ENCODE results near the gene ARPC1A.
"Not testable (repeated sequence)": the region's sequence is repeated elsewhere in the genome, so short reads cannot be mapped to it uniquely, and the experiment has no call there.

ARPC1A gene

DNA sequence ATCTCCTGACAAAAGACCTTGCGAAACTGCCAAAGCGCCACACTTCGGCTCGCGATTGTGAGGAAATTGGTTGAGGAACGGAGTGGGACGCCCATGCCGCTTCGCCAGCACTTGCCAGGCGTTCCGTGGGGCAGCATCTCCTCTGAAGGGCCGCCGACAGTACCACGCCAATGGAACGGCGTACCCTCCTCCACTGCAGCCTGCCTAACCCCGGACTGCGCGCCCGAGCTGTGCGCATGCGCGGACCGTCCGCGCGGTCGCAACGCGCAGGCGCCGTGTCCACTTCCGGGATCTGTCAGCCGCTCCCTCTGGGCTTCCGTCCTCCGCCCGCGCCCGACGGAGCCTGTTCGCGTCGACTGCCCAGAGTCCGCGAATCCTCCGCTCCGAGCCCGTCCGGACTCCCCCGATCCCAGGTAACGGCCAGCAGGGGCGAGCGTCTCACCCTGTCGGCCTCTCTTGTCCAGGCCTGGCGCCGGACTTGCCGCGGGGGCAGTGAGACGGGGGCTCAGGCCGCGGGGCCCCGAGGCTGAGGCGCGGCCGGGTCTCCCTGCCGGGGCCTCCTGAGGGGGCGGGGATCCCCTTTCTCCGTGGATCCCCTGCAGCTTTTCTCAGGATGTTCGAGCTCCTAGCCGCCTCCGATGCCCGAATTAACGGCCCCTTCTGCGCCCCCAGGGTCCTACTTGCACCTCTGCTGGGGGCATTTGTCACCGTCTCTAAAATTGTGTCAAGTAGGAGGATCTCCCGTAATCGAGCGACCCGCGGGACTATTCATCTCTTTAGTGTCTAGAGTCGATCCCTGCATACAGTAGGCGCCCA is at the start of gene ARPC1A:
Gene ARPC1A (plus strand): TSS at position 307 of the 816 bp plus-strand sequence. CDS start 7,456 bp downstream, outside the sequence.
- DNase-seq, result peak; percentile 91

DNA sequence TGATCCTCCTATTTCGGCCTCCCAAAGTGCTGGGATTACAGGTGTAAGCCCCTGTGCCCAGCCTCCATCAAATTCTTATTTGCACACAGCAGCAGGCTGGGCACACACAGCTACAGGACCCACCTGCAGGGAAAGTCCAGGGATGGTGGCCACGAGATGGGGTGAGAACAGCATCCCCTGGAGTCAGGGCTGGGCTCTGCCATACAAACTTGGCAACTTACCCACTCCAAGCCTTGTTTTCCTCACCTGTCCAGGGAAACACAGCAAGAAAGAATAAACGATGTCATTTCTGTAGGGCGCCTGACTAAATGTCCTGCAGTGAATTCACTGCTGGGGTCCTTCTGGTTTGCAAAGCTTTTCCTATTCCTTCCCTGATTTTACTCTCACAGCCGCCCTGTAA is 47.5 kb upstream of the ARPC1A start:
- DNase-seq, result no peak

DNA sequence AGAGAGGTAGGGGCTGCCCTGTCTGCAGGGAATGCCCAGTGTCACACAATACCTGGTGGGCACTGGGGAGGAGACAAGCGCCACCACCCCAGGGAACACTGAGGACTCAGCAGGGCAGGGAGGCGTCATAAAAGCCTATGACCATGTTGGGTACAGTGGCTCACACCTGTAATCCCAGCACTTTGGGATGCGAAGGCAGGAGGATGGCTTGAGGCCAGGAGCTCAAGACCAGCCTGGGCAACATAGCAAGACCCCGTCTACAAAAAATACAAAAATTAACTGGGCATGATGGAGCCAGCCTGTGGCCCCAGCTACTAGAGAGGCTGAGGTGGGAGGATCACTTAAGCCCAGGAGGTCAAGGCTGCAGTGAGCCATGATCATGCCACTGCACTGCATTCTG is 41.5 kb upstream of the ARPC1A start:
- DNase-seq, result not testable (repeated sequence)

DNA sequence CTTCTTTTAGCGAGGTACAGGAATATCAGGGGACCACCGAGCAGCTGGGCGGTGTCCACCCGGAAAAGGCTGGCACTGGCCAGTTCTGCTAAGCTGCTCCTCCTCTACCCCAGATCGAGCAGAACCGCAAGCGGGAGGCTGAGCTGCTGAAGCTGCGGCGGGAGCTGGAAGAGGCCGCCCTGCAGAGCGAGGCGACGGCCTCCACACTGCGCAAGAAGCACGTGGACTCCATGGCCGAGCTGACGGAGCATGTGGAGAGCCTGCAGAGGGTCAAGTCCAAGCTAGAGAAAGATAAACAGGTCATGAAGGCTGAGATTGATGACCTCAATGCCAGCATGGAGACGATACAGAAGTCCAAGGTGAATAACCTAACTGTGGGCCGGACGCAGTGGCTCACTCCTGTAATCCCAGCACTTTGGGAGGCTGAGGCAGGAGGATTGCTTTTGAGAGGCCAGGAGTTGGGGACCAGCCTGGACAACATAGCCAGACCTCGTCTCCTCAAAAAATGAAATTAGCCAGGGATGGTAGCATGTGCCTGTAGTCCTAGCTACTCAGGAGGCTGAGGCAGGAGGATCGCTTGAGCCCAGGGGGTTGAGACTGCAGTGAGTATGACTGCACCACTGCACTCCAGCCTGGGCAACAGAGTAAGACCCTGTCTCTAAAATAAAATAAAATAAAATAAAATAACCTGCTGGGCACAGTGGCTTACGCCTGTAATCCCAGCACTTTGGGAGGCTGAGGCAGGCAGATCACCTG is 37.7 kb upstream of the ARPC1A start:
- no peak for DNase-seq

DNA sequence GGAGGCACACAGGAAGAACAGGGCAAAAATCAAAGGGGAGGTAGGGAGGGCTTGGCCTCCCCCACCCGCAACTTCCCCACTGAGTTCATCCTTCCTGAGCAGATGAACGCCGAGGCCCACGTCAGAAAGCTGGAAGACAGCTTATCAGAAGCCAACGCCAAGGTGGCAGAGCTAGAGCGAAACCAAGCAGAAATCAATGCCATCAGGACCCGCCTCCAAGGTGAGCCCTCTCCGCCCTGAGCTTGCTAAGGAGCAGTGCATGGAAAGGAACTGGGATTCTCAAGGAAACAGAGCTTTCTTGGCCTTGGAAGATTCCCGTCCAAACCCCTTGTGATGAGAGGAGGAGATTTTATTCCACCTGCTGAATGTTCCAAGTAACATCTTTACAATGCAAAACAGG is 36.5 kb upstream of the ARPC1A start:
- no peak for DNase-seq

DNA sequence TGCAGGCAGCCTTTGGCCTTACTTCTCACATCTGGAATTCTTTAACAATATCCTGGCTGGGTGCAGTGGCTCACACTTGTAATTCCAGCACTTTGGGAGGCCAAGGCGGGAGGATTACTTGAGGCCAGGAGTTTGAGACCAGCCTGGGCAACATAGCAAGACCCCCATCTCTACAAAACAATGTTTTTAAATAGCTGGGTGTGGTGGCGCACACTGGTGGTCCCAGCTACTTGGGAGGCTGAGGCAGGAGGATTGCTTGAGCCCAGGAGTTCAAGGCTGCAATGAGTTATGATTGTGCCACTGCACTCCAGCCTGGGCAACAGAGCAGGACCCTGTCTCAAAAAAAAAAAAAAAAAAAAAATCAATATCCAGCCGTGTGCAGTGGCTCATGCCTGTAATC is 35.5 kb upstream of the ARPC1A start:
- DNase-seq, result not testable (repeated sequence)

DNA sequence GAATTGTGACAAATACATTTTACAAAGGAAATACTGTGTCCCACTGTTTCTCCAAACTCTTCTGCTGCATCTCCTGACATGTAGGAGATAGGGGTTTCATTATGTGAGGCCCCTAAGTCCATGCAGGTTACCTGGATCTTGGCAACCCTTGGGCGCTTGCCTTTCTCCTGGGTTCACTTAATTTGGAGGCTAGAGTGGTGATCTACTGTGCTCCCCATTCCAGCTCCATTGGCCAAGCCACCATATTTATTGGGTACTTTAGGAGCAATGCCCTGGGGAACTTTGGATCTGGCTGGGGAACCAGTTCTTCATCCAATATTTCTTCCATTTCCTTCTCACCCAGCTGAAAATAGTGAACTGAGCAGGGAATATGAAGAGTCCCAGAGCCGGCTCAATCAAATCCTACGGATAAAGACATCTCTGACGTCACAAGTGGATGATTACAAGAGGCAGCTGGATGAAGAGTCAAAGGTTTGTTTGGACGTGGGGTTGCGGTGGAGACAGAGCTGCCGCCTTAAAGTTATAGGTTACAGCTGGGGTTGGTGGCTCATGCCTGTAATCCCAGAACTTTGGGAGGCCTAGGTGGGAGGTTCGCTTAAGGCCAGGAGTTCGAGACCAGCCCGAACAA is 34.6 kb upstream of the ARPC1A start:
- no peak for DNase-seq

DNA sequence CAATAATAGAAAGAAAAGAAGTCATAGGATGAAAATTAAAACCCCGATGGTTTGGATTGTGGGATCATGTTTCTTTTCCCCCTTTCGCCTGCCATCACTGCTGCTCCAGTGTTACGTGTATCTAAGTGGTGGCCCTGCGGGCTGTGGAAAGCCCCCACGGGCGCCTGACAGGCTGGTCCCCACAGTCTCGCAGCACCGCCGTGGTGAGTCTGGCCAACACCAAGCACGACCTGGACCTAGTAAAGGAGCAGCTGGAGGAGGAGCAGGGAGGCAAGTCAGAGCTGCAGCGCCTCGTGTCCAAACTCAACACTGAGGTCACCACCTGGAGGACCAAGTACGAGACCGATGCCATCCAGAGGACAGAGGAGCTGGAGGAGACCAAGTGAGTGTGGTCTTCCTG is 33.6 kb upstream of the ARPC1A start:
- DNase-seq, result no peak

DNA sequence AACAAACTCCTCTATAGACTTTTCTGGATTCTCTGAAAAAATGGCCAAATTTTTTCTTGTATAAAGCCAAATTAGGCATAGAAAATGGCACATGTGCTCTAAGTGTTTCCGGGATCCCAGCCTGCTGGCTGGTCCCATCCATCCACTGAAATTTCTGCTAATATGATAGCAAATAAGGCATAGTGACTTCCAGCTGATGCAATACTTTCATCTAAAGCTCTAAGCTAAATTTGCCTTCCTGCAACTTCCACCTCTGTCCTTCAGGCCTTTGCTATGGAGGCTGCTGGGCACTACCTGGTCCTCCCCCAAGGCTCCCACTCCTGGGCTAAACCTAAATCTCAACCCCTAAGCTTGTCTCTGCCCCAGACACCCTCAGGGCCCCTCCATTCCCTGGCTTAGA is 32.5 kb upstream of the ARPC1A start:
- DNase-seq, result no peak

DNA sequence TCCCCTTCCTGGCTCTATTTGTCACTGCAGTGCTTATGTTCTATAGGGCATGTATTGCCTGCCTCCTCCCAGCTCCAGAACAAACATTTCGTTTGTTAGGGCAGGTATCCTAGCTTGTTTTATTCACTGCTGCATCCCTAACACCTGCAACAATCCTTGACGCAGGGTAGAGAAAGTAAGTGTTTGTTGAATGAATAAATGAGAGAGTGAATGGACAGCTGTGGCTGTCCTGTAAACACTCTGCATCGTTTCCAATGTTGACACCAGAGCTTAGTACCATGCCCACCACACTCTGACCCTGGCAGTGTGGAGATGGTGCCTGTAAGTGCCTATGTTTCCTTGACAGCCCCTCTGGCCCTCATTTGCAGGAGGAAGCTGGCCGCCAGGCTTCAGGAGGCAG is 32.0 kb upstream of the ARPC1A start:
- no peak for DNase-seq

DNA sequence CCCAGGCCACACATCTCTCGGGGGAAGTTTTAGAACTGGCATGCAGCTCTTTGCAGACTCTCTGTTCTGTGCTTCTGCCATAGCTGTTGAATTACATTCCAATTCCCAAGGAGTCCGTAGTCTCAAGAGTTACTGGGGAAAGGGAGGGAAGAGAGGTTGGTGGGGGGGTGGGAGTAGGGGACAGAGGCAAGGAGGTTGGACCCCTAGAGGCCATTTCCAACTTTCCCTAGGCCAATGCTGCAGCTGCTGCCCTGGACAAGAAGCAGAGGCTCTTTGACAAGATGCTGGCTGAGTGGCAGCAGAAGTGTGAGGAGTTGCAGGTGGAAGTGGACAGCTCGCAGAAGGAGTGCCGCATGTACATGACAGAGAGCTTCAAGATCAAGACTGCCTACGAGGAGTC is 29.2 kb upstream of the ARPC1A start:
- DNase-seq, result no peak

DNA sequence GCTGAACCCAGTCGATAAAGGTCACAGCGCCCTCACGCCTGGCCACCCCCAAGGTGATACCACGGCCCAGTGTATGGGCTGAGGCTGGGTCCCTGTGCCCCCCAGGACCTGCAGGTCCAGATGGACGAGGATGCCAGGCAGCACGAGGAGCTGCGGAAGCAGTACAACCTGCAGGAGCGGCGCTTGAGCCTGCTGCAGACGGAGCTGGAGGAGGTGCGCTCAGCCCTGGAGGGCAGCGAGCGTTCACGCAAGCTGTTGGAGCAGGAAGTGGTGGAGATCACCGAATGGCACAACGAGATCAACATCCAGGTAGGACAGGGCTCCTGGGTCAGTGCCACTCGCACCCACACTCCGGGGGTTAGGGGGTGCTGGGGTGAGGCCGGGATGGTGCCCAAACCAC is 24.2 kb upstream of the ARPC1A start:
- DNase-seq, result no peak

DNA sequence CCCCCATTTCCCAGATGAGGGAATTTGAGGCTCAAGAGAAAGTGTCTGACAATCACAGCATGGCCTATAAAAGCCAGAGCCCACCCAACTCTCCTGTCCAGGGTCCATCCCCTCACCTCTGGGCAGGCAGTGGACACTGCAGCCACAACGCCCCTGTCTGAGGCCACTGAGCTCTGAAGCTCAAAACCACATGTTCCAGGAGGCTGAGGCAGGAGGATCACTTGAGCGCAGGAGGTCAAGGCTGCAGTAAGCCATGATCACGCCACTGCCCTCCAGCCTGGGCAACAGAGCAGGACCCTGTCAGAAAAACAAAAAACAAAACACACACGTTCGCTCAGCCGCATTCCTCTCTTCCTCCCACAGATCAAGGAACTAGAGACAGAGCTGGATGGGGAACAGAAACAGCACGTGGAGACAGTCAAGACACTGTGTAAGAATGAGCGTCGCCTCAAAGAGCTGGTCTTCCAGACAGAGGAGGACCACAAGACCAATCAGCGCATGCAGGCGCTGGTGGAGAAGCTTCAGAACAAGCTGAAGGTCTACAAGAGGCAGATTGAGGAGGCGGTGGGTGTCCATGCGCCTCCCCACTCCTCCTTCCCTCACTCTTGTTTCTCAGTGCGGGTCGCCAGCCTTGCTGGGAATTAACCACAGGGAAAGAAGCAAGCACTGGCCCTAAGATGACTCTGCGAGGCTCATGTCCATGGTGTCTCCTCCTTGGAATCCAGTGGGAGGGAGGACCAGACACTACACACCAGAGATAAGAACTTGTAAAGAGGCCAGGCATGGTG is 20.0 kb upstream of the ARPC1A start:
- DNase-seq, result no peak

DNA sequence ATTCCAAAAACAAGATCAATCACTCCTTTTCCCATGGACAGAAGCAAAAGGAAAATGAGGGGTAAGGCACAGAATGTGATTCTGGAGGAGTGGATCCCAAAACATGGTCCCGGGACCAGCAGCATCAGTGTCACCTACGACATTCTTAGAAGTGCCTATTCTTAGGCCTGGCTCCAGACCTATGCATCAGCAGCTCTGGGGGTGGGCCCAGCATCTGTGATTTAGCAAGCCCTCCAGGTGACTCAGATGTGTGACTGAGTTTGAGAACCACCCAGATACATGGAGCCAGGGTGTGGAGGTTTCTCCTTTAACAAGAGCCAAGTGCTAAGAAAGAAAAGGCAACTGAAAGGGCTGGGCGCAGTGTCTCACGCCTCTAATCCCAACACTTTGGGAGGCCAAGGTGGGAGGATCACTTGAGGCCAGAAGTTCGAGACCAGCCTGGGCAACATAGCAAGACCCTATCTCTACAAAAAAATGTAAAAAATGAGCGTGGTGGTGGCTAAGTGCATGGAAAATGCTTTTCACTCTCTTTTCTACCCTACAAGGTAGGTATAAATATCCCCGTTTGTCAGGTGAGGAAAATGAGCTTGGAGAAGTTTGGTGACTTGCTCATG is 17.1 kb upstream of the ARPC1A start:
- DNase-seq, result no peak

DNA sequence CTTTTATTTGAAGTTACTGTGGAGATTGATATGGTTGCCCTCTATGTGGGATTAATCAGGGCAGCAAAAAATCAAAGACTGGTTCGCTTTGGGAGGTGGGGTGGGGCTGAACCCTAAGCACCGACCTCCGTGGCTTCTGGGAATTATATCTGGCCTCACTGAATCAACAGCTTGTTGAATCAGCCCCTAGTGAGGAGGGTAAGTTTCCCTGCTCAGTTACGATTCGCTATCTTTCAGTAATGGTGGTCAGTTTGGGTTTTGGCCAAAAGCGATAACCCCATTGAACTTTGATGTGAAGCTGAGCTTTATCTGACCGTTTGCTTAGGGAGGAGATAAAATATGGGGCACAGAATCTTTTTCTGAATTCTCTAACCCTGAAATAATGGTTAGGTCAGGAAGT is 16.6 kb upstream of the ARPC1A start:
- DNase-seq, result no peak

DNA sequence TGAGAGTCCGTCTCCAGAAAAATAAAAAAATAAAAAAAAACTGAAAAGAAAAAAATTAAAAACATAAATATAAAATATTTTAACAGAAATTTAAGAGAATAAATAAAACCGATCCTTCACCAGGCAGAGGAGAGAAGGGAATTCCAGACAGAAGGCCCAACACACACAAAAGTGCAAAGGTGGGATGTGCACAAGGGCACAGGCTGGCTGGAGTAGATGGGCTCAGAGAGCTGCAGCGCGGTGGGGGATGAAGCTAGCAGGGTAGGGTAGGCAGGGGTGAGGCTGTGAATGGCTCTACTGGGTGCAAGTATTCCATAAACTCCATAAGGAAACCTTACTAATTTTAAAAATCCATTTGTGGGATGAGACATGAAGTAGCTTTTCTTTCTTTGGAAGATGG is 15.7 kb upstream of the ARPC1A start:
- DNase-seq, result no peak

DNA sequence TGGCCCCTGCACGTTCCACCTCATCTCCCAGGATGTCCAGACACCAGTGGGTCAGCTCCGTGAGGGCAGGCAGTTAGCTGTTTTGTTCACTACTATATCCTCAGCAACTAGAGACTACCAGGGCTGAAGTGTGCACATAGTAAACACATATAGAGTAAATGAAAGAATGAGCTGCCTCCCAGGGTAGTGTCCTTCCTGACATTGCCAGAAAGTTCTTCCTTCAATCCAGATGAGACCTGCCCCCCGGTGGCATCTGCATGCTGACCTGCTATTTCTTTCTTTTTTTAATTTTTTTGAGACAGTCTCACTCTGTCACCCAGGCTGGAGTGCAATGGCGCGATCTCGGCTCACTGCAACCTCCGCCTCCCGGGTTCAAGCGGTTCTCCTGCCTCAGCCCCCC is 14.0 kb upstream of the ARPC1A start:
- no peak for DNase-seq

DNA sequence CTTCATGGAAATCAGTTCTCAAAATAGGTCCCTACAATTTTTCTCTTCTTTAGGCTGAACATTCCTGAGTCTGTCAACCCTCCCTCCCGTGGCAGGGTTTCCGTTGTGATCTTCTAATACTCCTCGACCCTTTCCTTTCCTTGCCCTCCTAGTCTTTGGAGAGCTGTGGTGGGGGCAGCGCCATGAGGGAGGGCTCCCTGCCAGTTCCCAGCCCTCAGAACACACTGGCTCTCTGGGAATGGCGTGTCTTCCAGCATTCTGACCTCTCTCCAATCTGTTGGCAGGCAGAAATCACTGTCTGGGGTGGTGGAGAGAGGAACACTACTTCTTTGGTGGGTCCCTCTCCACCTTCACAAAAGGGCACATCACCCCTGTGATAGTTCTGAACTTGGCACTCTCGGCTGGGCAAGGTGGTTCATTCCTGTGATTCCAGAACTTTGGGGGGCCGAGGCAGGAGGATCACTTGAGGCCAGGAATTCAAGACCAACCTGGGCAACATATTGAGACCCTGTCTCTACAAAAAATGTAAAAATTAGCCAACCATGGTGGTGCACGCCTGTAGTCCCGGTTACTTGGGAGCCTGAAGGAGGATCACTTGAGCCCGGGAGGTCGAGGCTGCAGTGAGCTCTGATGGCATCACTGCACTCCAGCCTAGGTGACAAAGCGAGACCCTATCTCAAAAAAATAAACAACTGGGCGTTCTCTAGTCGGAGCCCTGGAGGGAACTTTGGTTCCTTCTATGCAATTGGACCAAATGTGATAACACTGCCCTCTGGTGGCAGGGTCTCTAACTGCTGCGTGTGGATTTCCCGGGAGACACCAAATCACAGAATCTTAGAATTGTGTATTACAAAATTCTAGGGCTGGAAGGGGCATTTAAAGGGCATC is 13.1 kb upstream of the ARPC1A start:
- peak; percentile 69 for DNase-seq

DNA sequence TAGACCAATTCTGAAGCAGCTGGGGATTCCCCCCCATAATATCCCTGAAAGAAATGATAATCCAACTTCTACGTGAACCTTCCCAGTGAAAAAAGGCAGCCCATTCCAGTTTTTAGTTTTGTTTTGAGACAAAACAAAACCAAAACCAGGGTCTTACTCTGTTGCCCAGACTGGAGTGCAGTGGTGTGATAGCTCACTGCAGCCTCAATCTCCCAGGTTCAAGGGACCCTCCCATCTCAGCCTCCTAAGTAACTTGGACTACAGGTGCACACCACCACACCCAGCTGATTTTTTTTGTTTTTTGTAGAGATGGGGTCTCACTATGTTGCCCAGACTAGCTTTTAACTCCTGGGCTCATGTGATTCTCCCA is 12.5 kb upstream of the ARPC1A start:
- DNase-seq, result no peak

DNA sequence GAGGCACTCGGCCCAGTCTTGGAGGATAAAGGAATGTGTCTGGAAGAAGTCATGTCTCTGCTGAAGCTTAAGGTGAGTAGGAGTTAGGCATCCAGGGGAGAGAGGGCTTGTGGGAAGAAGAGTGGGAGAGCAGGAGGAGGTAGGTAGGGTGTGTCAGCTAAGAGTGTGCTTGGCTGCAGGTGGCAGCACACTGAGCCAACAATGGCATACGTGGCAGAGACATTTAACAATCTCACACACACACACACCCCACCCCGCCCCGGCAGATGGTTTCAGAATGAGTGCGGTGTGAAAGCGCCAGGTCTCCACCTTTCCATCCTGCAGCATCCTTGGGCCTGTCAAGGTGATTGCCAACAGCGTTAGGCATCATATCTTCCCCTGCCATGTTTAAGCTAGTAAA is 11.2 kb upstream of the ARPC1A start:
- DNase-seq, result peak; percentile 40

DNA sequence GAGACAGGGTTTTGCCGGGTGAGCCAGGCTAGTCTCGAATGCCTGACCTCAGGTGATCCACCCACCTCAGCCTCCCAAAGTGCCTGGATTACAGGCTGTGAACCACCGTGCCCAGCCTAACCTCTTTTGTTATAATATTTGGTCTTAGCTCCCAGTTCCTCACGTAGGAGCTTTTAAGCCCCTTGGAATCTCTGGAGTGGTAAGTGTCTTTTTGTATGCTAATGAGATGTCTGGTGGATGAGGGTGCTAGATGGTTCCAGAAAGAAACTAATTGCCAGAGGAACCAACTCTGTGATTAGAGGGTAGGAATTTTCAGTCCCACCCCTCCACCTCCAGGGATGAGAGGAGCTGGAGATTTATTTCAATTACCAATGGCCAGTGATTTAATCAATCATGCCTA is 5.3 kb upstream of the ARPC1A start:
- DNase-seq, result no peak

DNA sequence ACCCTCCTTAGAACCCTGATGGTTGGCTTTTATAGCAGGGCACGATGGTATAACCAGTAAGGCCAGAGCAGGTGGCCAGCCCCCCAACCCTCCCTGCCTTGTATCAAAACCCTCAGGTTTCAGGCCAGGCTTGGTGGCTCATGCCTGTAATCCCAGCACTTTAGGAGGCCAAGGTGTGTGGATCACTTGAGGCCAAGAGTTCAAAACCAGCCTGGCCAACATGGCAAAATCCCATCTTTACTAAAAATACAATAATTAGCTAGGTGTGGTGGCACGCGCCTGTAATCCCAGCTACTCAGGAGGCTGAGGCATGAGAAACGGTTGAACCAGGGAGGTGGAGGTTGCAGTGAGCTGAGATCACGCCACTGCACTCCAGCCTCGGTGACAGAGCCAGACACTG is 3.0 kb upstream of the ARPC1A start:
- not testable (repeated sequence) for DNase-seq
